Epidermal melanocyte (primary cell): ENCODE data around the gene CADM1.
A peak's percentile ranks its signal among the peaks of the same experiment; 100 is the strongest.

ENCODE experiments used
- DNase-seq: peaks from one replicate; pipeline ENCODE4 v3.0.0; 2011; ENCODE audit warnings: low spot score; ENCODE audit not compliant: insufficient read length

CADM1 gene

GRCh38 chr11:115215694-115216617 lies 288.3 kb downstream of the CADM1 start:
- no peak for DNase-seq

GRCh38 chr11:115214644-115215234 lies 289.5 kb downstream of the CADM1 start:
- no peak for DNase-seq

GRCh38 chr11:115213007-115213406 lies 291.2 kb downstream of the CADM1 start:
- DNase-seq: no peak

DNA sequence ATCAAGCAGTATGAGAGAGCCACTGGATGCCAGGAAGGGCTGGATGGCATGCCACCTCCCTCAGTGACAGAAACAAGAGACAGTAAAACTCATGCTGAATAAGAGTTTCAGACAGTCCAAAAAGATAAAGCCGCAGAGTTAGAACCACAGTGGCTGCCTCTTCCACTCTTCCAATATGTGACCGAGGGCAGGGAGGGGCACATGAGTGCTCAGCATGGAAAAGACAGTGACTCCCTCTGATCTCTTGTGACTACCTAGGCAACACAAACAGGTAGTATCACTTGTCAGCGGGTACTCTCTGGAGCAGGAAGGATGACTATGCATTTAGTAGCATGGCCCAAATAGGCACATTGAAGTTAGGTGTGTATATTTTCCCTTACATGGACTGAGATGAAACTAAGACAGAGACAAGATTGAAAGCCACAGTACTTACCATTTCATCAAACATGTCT lies 295.4 kb downstream of the CADM1 start:
- DNase-seq: no peak

DNA sequence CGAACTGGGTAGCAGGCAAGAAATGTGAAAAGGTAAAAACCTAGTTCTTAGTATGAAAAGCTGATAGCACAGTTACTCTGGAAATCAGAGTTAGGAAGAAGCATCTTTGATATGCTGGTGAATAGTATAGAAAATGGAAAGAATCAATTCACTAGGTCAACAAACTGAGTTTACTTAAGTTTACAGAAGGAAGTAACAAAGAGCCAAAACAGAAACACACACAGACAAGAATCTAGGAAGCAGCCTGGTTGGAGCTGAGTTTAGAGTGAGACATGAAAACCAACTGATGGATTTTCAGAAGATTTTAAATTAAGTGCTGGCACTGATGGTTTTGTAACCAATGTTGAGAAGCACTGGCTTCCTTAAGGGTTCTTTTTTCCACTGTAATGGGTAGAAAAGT lies 296.3 kb downstream of the CADM1 start:
- DNase-seq: no peak

GRCh38 chr11:115207166-115207591 lies 297.0 kb downstream of the CADM1 start:
- no peak for DNase-seq

- no peak for DNase-seq
These were observed 297.7 kb downstream of the CADM1 start for GRCh38 chr11:115206365-115207022.

DNA sequence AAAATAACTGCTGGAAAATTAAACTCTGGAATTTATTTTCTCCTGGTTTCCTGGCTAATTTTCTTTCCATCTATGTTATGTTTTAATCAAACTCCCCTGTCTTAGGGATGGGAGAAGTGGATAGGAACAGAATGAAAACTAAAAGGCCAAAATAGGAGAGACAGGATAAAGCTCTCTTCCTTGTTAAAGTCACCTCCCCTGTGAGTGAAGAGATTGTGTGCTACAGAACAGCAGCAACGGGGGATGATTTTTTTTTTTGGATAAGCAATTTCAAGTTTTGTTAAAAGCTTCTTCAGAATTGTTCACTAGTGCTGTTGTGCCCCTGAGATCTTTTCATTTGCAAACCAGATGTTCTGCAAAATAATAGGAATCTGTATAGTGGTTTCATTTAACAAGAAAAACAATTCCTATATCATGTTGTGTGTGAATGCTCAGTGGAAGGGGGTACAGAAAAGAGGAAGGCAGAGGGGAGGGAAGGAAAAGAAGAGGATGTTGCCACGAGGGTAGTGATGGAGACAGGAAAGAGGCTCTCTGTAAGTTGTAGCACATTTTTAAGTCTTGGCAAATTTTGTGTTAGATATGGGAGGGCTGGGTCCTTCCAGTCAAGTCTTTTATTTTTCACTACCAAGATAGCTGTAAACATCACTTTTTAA lies 301.2 kb downstream of the CADM1 start:
- no peak for DNase-seq

GRCh38 chr11:115202074-115202473 lies 302.1 kb downstream of the CADM1 start:
- no peak for DNase-seq

- DNase-seq: peak; percentile 27
These were observed 303.0 kb downstream of the CADM1 start for GRCh38 chr11:115201111-115201792.

DNA sequence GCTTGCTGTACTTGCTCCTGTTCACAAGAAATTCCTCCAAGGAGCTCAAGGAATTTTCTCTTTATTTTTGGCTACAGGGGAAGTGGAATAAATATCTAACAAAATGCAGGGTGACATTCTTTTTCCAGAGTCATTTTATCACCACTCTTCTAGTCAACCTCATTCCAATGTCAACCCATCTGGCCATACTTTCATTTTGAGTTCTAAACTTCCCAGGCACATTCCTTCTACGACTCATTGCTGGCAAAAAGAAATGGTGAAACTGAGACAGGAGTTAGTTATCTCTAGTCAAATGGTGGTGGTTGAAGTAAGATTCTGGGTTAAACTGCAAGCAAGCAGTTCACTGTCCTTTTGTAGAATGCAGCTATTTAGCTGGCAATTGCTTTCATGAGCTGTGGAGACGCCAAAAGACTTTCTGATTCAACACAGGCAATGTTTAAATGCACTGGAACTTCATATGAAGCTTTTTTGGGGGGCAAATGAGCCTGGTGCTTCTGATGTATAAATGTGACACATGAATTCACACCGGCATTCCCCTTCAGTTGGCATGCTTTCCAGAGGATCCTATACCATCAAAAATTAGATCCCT lies 304.6 kb downstream of the CADM1 start:
- DNase-seq: no peak

GRCh38 chr11:115198321-115198741 lies 305.9 kb downstream of the CADM1 start:
- DNase-seq: no peak

DNA sequence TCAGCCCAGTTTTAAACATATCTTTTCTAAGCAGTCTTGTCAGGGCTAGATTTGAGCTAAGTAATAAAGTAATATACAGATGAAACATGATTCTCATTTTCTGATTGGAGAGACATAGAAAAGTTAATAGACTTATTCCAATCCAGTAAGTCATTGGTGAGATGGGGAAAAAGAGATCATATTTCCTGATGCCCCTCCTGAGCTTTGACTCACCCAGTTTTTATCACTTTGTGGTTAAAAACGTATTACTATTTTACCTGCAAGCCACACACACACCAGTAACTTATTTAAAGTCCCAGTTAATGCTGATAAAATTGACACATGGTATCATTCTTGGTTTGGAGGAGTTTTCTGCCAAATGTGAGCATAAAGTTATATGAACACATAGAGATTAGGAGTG lies 306.8 kb downstream of the CADM1 start:
- DNase-seq: no peak

- no peak for DNase-seq
These were observed 307.2 kb downstream of the CADM1 start for GRCh38 chr11:115197031-115197430.

GRCh38 chr11:115194802-115195110 lies 309.5 kb downstream of the CADM1 start:
- no peak for DNase-seq

GRCh38 chr11:115193914-115194801 lies 310.1 kb downstream of the CADM1 start:
- DNase-seq: peak; percentile 23

DNA sequence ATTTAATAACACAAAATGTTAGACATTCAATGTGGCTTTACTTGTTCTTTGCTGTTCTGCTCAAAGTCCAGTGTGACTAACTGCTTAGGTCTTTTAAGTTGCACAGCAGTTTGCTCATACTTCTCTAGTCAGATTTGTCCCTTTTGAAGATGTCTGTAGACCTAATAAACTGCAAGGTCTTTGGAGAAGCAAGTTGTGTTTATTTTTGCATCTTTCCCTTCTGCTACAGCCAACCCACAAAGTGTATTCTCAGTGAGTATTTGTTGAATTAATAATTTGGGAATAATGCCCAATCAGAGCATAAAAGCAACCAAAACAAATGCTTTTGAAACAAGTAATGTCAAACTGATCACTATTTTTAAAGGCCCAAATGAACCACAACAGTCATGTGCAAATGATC lies 312.5 kb downstream of the CADM1 start:
- no peak for DNase-seq

- DNase-seq: no peak
These were observed 314.0 kb downstream of the CADM1 start for GRCh38 chr11:115190196-115190595.

- DNase-seq: no peak
These were observed 315.3 kb downstream of the CADM1 start for GRCh38 chr11:115188898-115189278.
